Endothelial cell of umbilical vein (primary cell): ENCODE results near the gene C22orf42.

Experiments used
- CTCF ChIP-seq, 2 donors: IDR thresholded peaks; 1 replicate in 1 of 2; 2 replicates in 1 of 2; pipeline ENCODE4 v1.5.1; 2011; ENCODE audit warnings: low read length in 2 of 2, mild to moderate bottlenecking in 2 of 2, moderate library complexity in 2 of 2, control low read depth in 1 of 2, inconsistent platforms in 1 of 2, low read depth in 1 of 2; ENCODE audit not compliant: insufficient read depth in 1 of 2; ENCODE audit errors: extremely low read depth in 1 of 2
- EZH2 ChIP-seq: IDR thresholded peaks from 2 replicates; pipeline ENCODE4 v1.6.1; 2012; ENCODE audit warnings: borderline replicate concordance, low read depth, mild to moderate bottlenecking, moderate library complexity, low read length, inconsistent platforms; ENCODE audit not compliant: severe bottlenecking
- FOS ChIP-seq: IDR thresholded peaks from 2 replicates; pipeline ENCODE4 v1.6.1; 2011; ENCODE audit warnings: mild to moderate bottlenecking, low read length, moderate library complexity, borderline replicate concordance; ENCODE audit not compliant: insufficient read depth
- JUN ChIP-seq: IDR thresholded peaks from 2 replicates; pipeline ENCODE4 v1.6.1; 2011; ENCODE audit warnings: borderline replicate concordance, low read depth; ENCODE audit not compliant: insufficient read length, insufficient read depth
- MAX ChIP-seq: IDR thresholded peaks from 2 replicates; pipeline ENCODE4 v1.6.1; 2011; ENCODE audit not compliant: insufficient read depth, insufficient read length
- MYC ChIP-seq: IDR thresholded peaks from one replicate; pipeline ENCODE4 v1.6.1; 2011; ENCODE audit warnings: mild to moderate bottlenecking, low read depth, low read length
- POLR2A ChIP-seq: IDR thresholded peaks from 2 replicates; pipeline ENCODE4 v1.6.1; 2012; ENCODE audit warnings: low read depth, mild to moderate bottlenecking, control low read depth, low read length
- POLR2AphosphoS5 ChIP-seq: IDR thresholded peaks from 2 replicates; pipeline ENCODE4 v1.6.1; 2012; ENCODE audit warnings: low read depth, mild to moderate bottlenecking, control low read depth, low read length, moderate library complexity; ENCODE audit not compliant: insufficient read depth

DNA sequence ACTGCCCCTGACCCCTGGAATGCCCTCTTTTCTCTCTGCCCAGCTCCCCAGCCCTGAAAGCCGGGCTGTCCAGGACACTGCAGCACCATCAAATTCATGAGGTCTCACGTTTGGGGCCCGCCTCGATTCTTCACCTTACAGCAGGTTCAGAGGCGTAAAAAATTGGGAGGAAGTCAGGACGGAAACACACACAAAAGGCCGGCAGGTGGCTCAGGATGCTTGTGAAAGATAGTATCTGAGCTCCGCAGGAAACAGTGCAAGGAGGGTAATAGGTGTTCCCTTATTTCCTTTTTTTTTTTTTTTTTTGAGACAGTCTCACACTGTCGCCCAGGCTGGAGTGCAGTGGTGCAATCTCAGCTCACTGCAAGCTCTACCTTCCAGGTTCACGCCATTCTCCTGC is 41.6 kb upstream of the C22orf42 start:
- TF ChIP-seq CTCF (IDR thresholded peaks at IDR 0.05; ENCODE audit: extremely low read depth in 1 of 2, insufficient read depth in 1 of 2, low read depth in 1 of 2, low read length in 2 of 2) (no peak), POLR2A (no peak), EZH2 (no peak), JUN (no peak), MAX (no peak), FOS (no peak), POLR2AphosphoS5 (no peak), MYC (no peak)
